Activated naive CD4-positive, alpha-beta T cell treated with Interleukin-2 at 50 U/mL for 16 hours (primary cell): Measurements from ENCODE around the gene HNRNPUL1.
"Not testable (repeated sequence)": the region's sequence is repeated elsewhere in the genome, so short reads cannot be mapped to it uniquely, and the experiment has no call there.

Experiments
- DNase-seq: peaks from one replicate; pipeline ENCODE4 v3.0.0-alpha.2; 2020

The HNRNPUL1 gene

DNA sequence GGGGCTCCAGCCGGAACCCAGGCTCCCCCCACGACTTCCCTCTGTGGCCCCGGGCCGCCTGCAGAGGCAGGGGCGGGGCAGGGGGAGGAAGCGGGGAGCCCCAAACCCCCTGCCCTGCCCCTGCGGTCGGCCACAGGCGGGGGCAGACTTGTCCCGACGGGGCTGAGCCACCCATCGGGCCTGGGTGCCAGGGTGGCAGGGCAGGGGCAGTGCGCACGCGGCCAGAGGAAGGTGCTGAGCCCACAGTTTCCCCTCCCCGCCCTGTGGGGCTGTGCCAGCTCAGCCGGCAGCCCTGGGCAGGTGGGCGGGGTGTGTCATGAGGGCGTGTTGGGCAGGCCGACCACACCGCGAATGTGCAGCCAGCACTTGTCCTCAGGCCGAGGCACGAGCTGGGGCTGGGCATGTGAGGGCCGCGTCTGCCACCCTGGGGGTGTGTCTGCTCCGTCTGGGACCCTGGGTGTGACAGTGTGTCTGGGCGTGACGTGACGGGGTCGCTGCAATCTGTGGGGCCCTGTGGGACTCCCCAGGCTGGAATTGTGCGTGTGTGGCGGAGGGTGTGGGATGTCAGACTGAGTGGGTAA lies 63.5 kb downstream of the HNRNPUL1 start:
- DNase-seq: peak; percentile 85

DNA sequence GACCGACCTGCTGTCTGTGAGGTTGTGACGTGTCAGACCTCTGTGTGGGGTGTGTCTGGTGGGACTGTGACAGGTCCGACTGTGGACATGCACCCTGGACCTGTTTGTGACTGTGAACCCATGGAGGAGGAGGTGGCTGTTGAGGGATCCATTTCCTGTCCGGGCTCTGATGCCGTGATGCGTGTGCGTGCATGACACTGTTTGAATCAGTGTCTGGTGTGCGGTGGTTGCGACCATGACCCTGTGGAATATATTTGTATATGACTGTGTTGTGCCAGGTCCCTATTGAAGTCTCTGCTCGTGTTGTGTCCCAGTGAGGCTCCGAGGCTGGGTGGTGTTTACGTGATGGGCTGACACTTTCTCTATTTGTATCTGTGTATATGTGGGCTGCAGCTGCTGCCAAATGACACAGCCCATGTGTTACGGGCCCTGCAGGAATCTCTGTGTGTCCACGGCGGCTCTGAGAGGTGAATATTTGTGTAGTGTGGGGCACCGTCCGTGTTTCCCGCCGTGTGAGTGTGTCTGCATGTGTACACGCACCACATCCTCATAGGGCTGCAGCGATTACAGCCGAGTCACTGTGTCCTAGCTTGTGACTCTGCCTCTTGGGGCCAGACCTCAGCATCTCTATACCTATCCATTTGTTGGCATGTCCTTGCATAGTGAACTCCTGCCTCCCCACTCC lies 64.1 kb downstream of the HNRNPUL1 start:
- no peak for DNase-seq

DNA sequence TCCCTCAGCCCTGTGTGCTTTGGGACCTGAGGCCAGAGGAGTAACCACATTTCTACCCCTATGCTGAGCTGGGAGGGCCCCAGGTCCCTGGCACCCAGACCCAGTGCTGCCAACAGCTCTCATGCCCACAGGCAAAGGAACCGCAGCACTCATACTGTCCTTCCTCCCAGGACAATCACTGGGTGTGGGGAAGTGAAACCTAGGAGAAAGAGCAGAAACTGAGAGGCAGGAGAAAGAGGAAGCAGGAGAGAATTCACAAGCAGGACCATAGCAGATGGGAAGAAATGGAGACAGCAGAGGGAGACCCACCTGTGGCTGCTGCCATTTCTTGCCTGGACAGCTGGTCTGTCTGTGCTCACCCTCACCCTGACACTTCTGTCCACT lies 64.7 kb downstream of the HNRNPUL1 start:
- DNase-seq: no peak

DNA sequence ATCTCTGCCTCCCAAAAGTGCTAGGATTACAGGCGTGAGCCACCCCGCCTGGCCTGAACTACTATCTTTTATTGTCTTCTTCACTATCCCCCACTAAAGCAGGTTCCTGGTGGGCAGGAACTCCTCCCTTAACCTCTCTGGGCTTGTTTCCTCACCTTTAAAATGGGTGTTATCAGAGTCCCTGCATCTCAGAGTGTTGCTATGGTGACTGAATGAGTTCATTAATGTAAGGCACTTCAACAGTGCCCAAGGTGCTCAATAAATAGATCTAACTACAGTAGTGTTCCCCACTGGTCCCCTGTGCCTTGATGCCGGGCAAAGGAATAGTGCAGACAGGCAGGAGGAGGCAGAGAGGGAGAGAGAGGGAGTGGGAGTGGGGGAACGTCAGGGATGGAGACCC lies 66.3 kb downstream of the HNRNPUL1 start:
- DNase-seq: no peak

DNA sequence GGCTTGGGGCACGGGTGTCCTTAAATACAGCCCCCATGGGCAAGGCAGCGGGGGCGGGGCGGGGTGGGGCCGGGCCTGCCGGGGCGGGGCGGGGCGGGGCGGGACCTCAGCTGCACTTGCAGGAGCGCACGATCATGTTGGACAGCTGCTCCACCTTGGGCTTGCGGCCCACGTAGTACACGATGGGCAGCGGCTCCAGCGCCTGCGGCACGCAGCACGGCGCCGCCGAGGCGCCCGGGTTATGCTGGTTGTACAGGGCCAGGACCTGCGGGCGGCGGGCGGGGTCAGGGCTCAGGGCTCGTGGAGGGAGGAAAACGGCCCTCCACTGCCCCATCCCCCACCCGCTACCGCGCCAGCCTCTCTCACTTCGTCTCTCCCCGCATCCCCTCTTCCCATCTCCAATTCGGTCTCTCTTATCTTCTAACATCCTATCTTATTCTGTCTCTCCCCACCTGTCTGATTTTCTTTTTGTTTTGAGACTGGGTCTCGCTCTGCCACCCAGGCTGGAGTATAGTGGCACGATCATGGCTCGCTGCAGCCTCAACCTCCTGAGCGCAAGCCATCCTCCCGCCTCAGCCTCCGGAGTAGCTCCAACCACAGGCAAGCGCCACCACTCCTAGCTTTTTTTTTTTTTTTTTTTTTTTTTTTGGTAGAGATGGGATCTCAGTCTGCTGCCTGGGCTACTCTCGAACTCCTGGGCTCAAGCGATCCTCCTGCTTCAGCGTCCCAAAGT lies 66.9 kb downstream of the HNRNPUL1 start:
- DNase-seq: no peak

DNA sequence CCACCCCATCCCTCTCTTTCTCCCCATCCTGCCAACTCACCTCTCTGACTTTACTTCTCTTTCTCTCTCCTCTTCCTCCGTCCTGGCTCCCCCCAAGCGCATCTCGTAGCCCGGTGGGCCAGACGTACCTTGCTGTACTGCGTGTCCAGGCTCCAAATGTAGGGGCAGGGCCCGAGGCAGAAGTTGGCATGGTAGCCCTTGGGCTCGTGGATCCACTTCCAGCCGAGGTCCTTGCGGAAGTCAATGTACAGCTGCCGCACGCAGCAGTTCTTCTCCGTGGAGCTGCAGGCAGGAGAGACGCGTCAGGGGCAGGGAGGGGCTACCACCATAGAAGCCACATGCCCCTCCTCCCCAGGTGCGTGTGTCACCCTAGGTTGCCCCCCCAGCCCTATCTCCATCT lies 67.8 kb downstream of the HNRNPUL1 start:
- no peak for DNase-seq

DNA sequence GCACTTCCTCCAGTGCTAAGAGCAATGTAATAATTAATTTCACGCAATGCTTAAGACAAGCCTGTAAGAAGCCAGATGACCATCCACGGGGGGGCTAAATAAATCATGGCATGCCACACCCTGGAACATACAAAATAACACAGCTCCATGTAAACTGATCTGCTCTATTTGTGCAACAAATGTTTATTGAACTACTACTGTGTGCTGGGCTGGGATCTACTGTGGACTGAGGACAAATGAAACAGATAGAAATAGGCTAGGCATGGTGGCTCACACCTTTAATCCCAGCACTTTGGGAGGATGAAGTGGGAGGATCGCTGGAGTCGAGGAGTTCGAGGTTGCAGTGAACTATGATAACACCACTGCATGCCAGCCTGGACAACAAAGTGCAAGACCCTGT lies 68.3 kb downstream of the HNRNPUL1 start:
- DNase-seq: no peak

DNA sequence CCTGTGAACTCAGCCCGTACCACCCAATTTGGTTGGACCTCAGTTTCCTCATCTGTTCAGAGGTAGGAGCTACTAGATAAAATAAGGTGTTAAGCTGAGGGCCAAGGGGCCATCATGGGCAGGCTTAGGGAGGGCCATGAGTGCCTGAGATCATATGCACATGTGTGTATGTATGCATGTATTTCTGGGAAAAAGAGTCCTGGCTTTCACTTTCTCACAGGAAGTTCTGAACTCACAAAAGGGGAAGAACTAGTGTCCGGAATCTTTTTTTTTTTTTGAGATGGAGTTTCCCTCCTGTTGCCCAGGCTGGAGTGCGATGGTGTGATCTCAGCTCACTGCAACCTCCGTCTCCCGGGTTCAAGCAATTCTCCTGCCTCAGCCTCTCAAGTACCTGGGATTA lies 70.6 kb downstream of the HNRNPUL1 start:
- DNase-seq: no peak

DNA sequence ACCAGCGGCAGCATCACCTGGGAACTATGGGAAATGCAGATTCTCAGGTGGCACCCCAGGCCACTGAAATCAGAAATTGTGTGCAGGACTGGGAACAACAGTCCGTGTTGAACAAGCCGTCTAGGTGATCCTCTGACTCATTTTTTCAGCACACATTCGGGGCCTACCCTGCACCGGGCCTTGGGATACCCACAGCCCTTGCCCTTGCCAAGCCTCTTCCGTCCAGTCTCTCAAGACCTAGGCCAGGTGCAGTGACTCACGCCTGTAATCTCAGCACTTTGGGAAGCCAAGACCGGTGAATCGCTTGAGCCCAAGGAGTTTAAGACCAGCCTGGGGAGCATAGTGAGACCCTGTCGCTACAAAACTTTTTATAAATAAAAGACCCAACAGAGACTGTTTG lies 71.3 kb downstream of the HNRNPUL1 start:
- no peak for DNase-seq

DNA sequence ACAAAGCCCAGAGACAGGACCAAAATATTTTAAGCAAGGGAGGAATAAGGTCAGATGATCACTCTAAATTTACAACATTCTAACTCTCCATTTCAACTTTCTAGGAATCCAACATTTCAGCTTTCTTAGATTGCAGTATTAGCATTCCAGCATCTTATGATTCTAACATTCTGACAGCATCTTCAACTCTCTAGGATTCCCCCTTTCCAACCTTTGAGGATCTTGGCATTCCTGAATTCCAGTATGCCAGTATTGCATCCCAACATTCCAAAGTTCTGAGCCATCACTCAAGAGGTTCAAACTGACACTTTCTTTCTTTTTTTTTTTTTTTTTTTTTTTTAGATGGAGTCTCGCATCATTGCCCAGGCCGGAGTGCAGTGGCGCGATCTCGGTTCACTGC lies 75.8 kb downstream of the HNRNPUL1 start:
- DNase-seq: no peak

DNA sequence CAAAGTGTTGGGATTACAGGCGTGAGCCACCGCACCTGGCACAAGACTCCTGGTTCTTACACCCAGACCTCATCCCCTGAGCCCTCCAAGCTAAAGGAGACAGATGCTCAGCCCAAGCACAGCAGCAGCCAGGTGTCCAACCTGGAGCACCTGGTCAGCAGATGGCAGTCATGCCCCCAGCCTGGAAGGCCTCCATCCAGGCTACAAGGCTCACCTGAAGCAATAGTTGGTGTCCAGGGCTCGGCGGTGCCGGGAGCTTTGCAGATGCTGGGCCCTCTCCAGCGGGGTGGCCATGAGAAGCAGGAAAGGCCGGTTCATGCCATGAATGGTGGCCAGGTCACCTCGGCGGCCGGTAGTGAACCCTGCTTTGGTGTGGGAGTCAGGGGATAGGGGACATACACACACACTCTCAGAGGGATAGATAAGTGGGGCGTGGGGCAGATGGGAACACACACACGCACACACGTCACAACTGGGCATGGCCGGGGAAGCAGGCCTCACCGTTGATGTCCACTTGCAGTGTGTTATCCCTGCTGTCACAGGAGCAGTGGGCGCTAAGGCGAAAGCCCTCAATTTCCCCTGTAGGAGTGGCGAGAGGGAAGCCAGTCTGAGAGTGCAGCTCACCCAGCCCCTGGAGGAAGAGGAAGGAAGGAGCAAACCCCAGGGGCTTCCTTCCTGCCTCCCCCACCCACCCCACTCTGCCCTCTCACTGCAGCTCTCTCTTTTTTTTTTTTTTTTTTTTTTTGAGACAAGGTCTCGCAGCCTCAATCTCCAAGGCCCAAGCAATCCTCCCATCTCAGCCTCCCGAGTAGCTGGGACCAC lies 77.7 kb downstream of the HNRNPUL1 start:
- no peak for DNase-seq

DNA sequence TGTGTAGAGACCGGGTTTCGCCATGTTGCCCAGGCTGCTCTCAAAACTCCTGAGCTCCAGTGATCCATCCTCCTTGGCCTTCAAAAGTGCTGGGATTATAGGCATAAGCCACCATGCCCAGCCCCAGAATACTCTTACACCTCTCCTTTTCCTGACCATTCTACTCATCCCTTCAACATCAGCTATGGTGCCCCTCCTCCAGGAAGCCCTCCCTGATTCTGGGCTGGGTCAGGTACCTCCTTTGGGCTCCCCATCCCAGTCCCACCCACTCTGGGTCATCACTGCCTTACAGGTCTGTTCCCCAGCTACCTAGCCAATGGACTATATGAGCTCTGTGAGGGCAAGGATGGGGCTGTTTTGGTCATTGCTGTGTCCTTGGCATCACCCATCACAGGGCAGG lies 80.0 kb downstream of the HNRNPUL1 start:
- no peak for DNase-seq

DNA sequence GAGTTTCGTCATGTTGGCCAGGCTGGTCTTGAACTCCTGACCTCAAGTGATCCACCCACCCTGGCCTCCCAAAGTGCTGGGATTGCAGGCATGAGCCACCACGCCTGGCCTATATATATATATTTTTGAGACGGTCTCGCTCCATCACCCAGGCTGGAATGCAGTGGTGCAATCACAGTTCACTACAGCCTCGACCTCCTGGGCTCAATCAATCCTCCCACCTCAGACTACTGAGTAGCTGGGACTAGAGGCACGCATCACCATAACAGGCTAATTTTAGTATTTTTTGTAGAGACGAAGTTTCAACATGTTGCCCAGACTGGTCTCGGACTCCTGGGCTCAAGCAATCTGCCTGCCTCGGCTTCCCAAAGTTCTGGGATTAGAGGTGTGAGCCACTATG lies 82.7 kb downstream of the HNRNPUL1 start:
- DNase-seq: not testable (repeated sequence)

DNA sequence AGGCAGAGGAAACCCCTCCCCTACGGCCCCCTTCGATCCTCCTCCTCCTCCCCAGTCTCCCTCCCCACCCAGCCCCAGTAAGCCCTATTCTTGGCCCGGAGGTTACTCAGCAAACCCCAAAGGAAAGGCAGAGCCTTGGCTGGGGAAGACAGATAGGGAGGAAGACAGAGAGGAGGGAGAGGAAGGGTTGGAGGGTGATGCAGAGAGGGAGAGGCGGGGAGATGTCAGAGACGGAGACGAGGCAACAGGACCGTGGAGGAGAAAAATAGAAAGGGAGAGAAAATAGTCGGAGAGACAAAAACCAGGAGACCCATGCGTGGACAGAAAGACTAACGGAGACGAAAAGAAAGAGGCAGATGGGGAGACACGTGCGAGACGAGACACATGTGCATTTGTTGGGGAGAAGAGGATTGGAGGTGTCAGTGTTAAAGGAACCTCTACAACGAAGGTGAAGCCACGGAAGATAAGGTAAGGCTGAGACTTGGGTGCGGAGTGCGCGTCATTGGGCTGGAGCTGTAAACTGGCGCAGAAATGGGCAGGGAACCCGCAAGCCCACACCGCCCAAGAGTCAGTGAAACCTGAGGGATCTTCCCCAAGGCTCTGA lies 86.7 kb downstream of the HNRNPUL1 start:
- DNase-seq: peak; percentile 6

DNA sequence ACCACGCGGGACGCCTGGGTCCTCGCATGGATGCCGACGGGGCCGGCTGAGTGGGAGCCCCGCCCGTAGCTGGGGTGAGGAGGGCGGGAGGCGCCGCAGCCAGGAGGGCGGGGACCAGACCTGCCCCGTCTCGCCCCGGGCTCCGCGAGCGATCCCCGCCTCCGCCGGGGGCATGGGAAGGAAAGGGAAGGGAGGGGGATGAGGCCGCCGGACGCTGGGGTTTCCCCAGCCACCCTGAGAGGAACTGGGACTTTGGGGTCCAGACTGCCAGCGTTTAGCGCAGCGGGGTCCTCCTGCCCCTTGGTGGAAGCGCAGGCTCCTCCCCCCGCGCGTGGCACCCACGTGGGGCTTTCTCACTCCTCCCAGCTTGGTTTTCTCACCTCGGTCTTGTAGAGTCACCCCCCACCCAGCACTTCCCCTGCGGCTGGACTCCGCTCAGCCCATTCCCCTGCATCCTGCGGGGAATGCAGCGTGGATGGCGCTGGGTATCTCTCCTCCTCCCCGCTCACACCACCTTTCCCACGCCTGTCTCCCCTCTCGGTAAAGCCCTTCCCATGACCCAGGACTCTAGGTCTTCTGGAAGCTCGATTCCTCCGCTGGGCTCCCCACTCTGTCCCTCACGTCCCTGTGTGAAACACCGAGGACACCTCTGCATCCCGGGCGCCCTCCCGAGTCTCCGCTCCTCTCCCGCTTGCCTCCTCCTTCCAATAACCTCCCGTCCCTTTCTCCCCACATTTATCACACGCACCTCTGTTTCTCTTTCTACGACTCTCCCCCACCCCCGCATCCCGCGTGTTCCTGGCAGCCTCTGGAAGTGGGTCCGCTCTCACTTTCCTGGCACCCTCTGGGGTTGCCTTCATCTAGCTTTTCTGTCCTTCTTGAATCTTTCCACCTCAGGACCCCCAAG lies 87.4 kb downstream of the HNRNPUL1 start:
- peak; percentile 87 for DNase-seq

DNA sequence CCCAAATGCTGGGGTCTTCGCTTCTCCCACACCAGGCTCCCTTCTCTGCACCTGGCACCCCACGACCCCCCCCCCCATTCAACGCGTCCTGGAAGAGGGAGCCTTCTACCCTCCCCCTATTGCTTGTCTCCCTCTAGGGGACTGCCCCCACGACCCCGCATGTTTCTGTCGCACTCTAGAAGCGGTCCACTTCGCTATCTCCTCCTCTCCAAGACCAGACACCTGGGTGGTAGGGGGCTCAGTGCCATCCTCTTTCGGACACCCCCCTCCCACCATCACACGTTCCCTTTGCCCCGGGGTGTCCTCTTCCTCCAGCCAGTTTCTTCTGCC lies 88.1 kb downstream of the HNRNPUL1 start:
- no peak for DNase-seq

DNA sequence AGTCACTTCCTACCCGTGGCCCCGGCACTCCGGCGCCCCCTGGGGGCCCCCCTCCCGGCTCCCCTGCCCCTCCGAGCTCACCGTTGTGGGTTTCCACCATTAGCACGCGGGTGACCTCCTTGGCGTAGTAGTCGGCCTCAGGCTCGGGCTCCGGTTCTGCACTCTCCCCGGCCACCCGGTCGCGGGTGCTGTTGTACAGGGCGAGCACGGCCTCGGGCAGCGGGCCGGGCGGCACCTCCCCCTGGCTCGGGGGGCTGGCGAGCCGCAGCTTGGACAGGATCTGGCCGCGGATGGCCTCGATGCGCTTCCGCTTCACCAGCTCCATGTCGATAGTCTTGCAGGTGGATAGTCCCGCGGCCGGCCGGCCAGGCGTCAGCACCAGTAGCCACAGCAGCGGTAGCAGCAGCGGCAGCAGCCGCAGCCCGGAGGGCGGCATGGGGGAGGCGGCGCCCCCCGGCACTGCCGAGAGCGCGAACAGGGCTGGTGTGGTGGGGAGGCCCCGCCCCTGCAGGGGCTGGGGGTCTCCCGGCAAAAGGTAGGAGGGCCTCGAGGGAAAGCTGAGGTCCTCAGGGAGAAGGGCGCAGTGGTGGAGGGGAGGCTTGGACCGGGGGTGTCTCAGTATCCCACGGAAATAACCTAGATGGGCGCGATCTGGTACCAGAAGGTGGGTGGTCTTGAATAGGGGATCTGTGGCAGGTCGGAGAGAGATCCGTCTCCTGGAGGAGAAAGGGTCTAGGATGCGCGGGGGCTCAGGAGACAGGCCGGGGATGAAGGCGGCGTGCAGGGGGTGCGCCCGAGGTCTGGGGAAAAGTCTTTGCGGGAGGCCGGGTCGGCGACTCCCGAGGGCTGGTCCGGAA lies 88.7 kb downstream of the HNRNPUL1 start:
- DNase-seq: peak; percentile 81

DNA sequence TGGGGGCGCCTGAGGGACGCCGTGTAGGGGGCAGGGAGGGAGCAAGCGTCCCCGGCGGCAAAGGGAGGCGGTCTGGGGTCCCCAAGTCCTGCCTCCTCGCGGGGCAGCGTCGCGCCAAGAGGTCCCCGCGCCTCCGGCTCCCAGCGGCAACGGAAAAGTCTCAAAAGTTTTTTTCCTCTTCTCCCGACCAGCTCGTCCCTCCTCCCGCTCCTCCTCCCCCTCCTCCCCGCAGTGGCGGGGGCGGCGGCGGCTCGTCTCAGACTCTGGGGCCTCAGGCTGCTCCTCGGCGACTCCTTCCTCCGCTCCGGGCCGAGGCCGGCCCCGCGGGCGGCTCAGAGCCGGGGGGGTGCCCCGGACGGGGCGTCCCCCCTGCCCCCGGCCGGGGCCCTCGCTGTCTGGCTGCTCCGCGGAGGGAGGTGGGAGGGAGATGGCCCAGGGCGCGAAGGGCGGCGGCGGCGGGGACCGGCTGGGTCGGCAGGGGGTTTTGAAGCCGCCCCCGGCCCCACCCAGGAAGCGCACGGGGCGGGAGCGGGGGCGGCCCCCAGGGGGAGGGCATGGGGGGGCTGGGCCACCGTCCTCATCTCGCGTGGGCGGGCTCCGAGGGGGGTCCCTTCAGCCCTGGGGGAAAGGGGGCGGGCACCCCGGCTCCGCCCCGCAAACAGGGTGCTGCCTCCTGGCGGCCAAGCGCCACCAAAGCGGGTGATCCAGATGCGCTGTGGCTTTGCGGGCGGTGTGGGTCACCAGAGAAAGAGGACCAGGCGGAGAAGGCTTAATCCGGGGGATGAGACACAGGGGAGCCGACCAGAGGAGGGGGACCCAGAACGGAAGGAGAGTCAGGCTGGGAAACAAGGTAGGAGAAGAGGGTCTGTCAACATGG lies 89.5 kb downstream of the HNRNPUL1 start, which contains the start of gene TGFB1:
Gene TGFB1, minus strand, starts transcription at position 457 of the 877 bp plus-strand sequence. CDS start 878 bp downstream, outside the sequence.
- DNase-seq: peak; percentile 91

DNA sequence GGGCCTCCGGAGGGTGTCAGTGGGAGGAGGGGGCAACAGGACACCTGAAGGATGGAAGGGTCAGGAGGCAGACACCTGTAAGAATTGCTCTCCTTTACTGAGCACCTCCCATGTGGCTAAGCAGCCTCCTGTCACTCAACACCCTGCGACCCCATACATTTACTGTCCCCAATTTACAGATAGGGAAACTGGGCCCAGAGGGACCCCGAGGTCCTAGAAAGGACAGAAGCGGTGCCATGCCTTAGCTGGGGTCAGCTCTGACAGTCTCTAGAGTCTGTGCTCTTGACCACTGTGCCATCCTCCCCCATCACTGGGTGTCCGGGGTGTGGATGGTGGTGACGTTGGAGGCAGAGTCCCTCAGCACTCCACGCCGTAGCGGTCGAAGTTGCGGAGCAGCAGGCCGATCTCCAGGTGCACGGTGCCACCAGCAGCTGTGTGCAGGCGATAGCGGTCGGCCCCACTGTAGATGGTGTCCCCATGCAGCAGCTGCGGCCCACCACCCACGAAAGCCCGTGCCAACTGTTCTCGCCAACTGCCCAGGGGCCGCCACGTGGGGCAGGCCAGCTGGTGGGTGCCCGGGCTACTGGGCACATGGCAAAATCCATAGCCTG lies 90.3 kb downstream of the HNRNPUL1 start:
- DNase-seq: no peak
